Activated gamma-delta T cell (primary cell): ENCODE measurements around the gene PLAGL2.

Experiments
- DNase-seq: peaks from one replicate; lab custom pipeline; 2025; lab: John Stamatoyannopoulos, UW

PLAGL2 gene

DNA sequence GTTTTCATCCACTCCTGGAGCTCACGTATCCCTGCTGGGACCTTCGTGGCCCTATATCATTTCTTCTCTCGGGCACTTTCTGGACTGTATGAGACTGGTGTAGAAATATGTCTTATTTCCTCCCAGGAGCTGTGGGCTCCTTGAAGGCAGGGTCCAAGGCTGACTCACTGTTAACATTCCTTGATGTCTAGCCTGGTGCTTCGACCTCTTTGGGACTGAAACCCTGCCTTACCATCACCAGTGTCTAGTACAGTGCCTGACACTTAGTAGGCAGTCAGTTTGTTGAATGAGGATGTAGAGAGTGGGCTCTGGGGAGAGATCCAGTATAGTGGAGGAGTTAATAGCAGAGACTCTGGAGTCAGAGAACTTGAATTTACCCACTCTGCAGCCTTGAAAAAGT is 23.7 kb upstream of the PLAGL2 start:
- DNase-seq, result no peak

GRCh38 chr20:32230707-32231106 is 23.2 kb upstream of the PLAGL2 start:
- DNase-seq, result no peak

DNA sequence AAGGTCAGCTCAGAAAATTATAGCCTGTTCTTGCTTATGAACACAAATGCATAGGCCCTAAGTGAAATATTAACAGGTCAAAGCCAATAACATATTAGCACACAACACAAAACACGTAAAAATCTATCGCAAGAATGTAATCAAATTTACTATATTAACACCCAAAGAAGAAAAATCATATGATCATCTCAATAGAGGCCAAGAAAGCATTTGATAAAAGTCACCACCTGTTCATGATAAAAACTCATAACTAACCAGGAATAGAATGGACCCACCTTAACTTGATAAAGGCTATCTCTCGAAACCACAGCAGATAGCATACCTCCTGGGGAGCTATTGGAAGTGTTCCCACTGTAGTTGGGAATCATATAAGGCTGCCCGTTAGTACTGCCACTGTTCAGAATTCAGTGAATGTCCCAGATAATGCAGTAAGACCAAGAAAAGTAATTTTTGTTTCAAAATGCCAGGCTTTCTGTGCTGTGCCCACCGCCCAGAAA is 21.8 kb upstream of the PLAGL2 start:
- no peak for DNase-seq

DNA sequence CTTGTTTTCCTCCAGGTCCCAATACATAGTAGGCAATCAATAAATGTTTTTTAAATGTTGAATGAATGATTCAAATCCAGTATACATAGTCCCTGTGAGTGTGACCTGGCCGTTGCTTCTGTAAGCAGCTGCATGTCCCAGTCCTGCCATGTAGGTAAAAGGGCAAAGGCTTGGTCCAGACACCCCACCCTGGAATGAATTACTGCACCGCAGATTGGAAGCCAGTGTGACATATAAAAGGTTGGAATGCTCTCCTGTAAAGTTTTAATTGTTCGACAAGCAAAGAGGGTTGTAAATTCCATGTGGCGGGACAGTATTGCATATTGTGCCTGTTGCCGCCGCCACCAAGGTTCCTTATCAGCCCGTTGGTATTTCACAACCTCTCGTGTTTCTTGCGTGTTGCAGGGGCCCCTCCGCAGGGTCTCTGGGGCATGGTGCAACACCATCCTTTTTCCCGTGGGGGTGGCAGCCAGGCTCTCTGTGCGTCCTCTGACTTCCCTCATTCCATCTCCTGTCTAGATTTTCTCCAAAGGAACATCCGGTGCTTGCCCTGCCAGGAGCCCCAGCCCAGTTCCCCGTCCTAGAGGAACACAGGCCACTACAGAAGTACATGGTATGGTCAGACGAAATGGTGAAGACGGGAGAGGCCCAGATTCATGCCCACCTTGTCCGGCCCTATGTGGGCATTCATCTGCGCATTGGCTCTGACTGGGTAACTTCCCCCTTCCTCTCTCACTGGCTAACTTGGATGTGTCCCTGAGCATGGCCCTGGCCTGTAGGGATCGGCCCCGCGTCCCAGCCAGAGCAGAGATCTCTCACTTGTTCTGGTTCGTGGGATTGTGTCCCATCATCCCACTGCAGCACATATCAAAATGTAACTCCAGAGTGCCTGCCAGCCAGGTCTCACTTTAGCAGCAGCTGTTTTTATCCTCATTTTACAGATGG is 20.5 kb upstream of the PLAGL2 start:
- DNase-seq, result no peak

DNA sequence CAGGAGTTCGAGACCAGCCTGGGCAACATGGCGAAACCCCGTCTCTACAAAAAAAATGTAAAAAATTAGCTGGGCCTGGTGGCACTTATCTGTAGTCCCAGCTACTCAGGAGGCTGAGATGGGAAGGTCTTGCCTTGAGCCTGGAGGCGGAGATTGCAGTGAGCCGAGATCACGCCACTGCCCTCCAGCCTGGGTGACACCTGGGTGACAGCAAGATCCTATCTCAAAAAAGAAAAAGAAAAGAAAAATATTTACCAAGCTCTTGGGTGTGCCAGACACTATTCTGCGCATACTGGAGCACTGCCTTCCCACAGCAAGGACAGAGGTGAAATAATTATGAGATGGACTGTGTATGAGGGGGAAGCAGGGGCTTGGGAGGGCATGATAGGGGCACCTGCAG is 19.8 kb upstream of the PLAGL2 start:
- no peak for DNase-seq

DNA sequence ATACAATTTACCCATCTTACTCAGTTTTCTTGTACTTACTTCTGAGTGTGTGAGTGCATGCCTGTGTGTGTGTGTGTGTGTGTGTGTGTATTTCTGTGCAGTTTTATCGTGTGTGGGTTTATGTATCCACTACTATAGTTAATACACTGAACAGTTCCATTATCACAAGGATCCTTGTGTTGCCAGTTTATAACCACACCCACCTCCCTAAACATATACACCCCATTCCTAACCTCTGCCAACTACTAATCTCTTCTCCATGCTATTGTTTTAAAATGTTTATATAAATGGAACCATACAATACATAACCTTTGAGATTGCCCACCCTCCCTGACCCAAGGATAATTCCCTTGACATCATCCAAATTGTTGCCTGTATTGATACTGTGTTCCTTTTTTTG is 18.8 kb upstream of the PLAGL2 start:
- DNase-seq, result no peak

GRCh38 chr20:32224463-32224862 is 16.9 kb upstream of the PLAGL2 start:
- DNase-seq, result no peak

- no peak for DNase-seq
Measured at GRCh38 chr20:32218156-32218900, 10.8 kb upstream of the PLAGL2 start.

GRCh38 chr20:32216179-32217142 is 8.9 kb upstream of the PLAGL2 start:
- DNase-seq, result no peak

GRCh38 chr20:32215729-32216128 is 8.2 kb upstream of the PLAGL2 start:
- DNase-seq, result no peak

- DNase-seq, result no peak
Measured at GRCh38 chr20:32215147-32215546, 7.6 kb upstream of the PLAGL2 start.

DNA sequence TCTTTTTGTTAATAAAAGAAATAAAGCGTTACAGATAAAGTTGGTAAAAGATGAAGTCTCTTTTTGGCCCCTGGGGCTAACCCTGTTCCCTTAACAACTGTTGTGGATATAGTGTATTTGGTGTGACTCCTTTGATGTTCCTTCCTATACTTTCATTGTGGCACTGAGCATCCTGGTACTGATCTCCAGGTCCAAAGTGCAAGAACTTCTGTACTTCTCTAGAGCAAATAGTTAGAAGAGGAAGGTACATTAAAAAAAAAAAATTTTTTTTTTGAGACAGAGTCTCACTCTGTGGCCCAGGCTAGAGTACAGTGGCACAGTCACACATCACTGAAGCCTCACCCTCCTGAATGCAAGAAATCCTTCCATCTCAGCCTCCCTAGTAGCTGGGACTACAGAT is 6.3 kb upstream of the PLAGL2 start:
- DNase-seq, result no peak

- DNase-seq, result no peak
Measured at GRCh38 chr20:32209850-32210605, 2.5 kb upstream of the PLAGL2 start.

- no peak for DNase-seq
Measured at GRCh38 chr20:32208499-32209154, 1.1 kb upstream of the PLAGL2 start.

DNA sequence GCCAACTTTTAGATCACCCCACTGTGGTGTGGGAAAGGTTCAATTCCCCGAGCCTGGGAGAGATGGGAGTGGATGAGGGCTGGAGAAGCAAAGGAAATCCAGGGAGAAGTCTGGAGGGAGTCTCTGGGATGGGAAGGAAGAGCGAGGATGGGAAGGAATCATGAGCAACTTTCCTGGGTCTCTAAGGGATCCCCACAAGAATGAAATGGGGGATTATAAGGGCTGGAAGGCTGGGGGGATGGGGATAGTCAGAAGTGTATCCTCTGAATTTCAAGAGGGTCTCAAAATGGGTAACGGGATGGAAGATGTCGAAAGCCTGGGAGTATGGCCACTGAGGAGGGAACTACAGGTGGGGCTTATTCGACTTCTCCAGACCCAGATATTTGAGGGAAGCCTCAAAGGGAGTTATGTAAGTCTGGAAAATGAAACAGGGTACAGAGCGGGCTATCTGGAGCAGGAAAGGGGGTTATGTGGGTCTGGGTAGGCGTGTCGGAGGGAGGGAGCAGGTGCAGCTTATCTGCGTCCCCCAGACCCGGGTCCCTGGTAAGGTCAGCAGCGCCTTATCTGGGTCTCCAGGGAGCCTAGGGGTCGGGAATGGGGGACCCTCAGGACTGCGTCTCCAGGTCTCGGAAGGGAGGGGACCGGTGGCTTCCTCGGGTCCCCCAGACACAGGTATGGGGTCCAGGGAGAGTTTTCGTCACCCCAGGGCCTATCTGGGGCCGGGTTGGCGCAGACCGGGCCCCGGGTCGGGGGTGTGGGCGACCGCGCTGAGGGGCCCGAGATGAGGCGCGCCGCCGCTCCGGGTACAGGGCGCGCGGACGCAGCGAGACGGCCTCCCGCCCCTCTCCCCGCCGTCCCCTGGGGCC is 550 bp downstream of the PLAGL2 start:
- no peak for DNase-seq

DNA sequence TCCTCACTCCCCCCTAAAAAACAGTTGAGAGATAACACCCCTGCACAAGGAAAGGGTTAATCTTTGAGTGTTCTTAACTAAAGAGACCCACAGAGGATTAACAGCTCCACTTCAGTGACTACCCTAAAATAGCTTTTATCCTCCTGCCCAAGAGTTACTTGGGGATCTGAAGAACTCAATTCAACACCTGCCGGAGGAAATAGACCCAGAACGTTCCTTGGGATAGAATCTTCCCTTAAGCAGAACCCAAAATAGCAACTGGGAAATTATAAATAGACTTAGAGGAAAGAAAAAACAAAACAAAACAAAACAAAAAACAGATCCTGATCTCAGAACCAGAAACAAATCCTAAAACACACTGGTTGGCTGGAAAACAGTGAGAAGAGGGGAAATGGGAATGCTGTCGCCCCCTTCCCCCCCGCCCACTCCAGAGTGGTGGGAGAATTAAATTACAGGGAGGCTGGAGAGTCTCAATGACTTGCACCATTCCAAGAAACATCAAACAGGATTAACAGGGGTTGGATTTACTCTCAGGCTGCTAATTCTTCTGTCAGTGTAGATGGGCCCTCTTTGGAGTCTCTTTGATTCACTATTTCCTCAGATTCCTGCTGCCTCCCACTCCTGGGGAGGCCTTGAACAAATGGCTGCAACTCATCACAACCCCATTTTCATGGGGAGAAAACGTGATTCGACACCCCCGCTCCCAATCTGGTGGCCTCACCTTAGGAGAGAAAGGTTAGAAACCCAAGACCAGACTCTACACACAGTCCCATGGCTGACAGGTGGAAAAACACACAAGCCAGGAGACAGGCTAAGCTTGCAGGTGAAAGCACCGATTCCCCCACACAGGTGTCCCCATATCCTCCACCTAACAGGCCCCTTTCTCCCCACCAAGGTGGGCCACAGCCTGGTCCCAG is 1.4 kb downstream of the PLAGL2 start:
- DNase-seq, result no peak

- no peak for DNase-seq
Measured at GRCh38 chr20:32205110-32205842, 2.3 kb downstream of the PLAGL2 start.
